Measurements from ENCODE around the gene TIMM50. TPM values are rescaled to one million over a fixed set of nuclear protein-coding genes. Genes with fewer than 3 reads are reported as not detected.

TIMM50 gene
- total RNA-seq, 1 experiment from 2014 or later = 97.2 TPM

- Histone ChIP-seq H3K27ac (ENCODE audit: low read length) (no peak within 1 kb of the TSS), H2AFZ (ENCODE audit: low read length) (peak within 1 kb of the TSS; percentile 98), H3K9ac (ENCODE audit: low read length) (no peak within 1 kb of the TSS), H3K9me2 (replicated peaks; ENCODE audit: low read length) (no peaks in the 10 kb centered on the region), H3K4me1 (ENCODE audit: insufficient read depth, low read length) (peaks cover 7% of the 10 kb centered on the region), H3K79me2 (ENCODE audit: low read length) (no peaks in the 10 kb centered on the region), H3K9me3 (ENCODE audit: low read length) (no peaks in the 10 kb centered on the region), H3K27me3 (ENCODE audit: low read length) (no peaks in the 10 kb centered on the region), H3K36me3 (ENCODE audit: low read depth, low read length) (no peaks in the 10 kb centered on the region), H4K20me1 (ENCODE audit: low read length) (no peaks in the 10 kb centered on the region), H3K4me3 (ENCODE audit: low read length) (peak within 1 kb of the TSS; percentile 63), H3K4me2 (ENCODE audit: low read length) (peak within 1 kb of the TSS; percentile 95), H3F3A (ENCODE audit: low read length, unreplicated experiment) (no peaks in the 10 kb centered on the region)
- ATAC-seq (no peak), DNase-seq (no peak)
- CTCF ChIA-PET = interaction anchor here (0.5 to 0.7 kb wide), 3 partner anchors 13 to 41 kb away, joined by 3 to 5 read pairs (median 4); partner anchors contain the start of gene EID2
- POLR2A ChIA-PET (ENCODE audit: unreplicated experiment) = no interaction called here
- TF ChIP-seq EZH2 (IDR thresholded peaks at IDR 0.05; ENCODE audit: low read length, unreplicated experiment) (no peak), CTCF (conservative IDR thresholded peaks at IDR 0.05; ENCODE audit: low read depth, low read length) (no peak), EZH2phosphoT487 (IDR thresholded peaks at IDR 0.05; ENCODE audit: borderline replicate concordance, low read length) (no peak)
- intact Hi-C loops (cut with micrococcal nuclease) = loop anchor here (5.0 kb wide), 1 partner anchor 33 kb away; the partner anchor contains the start of gene EID2B
- BruUV-seq (replicated peaks) = no TSS peak
Measured at GRCh38 chr19:39498798-39499642, 18.4 kb downstream of the TIMM50 start, which contains the start of gene DLL3. TSS of gene DLL3 (plus strand) at chr19:39498947. CDS start at chr19:39498975, 28 bp downstream.

- Histone ChIP-seq H3K27ac (ENCODE audit: low read length) (no peak overlapping the region), H3K27me3 (ENCODE audit: low read length) (no peaks in the 10 kb centered on the region), H3K4me1 (ENCODE audit: insufficient read depth, low read length) (peaks cover 7% of the 10 kb centered on the region), H3K9ac (ENCODE audit: low read length) (no peak overlapping the region), H3K4me3 (ENCODE audit: low read length) (no peak overlapping the region), H3K9me3 (ENCODE audit: low read length) (no peaks in the 10 kb centered on the region), H2AFZ (ENCODE audit: low read length) (no peak overlapping the region), H3K9me2 (replicated peaks; ENCODE audit: low read length) (no peaks in the 10 kb centered on the region), H3K4me2 (ENCODE audit: low read length) (no peak overlapping the region), H3K79me2 (ENCODE audit: low read length) (no peaks in the 10 kb centered on the region), H3K36me3 (ENCODE audit: low read depth, low read length) (no peaks in the 10 kb centered on the region), H4K20me1 (ENCODE audit: low read length) (no peaks in the 10 kb centered on the region), H3F3A (ENCODE audit: low read length, unreplicated experiment) (no peaks in the 10 kb centered on the region)
- TF ChIP-seq CTCF (conservative IDR thresholded peaks at IDR 0.05; ENCODE audit: low read depth, low read length) (no peak), EZH2 (IDR thresholded peaks at IDR 0.05; ENCODE audit: low read length, unreplicated experiment) (no peak), EZH2phosphoT487 (IDR thresholded peaks at IDR 0.05; ENCODE audit: borderline replicate concordance, low read length) (no peak)
- ChIA-PET POLR2A (ENCODE audit: unreplicated experiment) (no interaction called here), CTCF (no interaction called here)
- ATAC-seq (no peak), DNase-seq (no peak)
- intact Hi-C loops (cut with micrococcal nuclease) = loop anchor here (5.0 kb wide), 1 partner anchor 32 kb away; the partner anchor contains the start of gene EID2B
- no TSS peak for BruUV-seq (replicated peaks)
Measured at GRCh38 chr19:39499932-39500331, 19.3 kb downstream of the TIMM50 start.

GRCh38 chr19:39500543-39500942 is 19.9 kb downstream of the TIMM50 start:
- Histone ChIP-seq H4K20me1 (ENCODE audit: low read length) (no peaks in the 10 kb centered on the region), H2AFZ (ENCODE audit: low read length) (no peak overlapping the region), H3K36me3 (ENCODE audit: low read depth, low read length) (no peaks in the 10 kb centered on the region), H3K4me1 (ENCODE audit: insufficient read depth, low read length) (peaks cover 7% of the 10 kb centered on the region), H3K79me2 (ENCODE audit: low read length) (no peaks in the 10 kb centered on the region), H3K9me2 (replicated peaks; ENCODE audit: low read length) (no peaks in the 10 kb centered on the region), H3K27ac (ENCODE audit: low read length) (no peak overlapping the region), H3F3A (ENCODE audit: low read length, unreplicated experiment) (no peaks in the 10 kb centered on the region), H3K27me3 (ENCODE audit: low read length) (no peaks in the 10 kb centered on the region), H3K4me3 (ENCODE audit: low read length) (no peak overlapping the region), H3K4me2 (ENCODE audit: low read length) (no peak overlapping the region), H3K9ac (ENCODE audit: low read length) (no peak overlapping the region), H3K9me3 (ENCODE audit: low read length) (no peaks in the 10 kb centered on the region)
- CTCF ChIA-PET = no interaction called here
- intact Hi-C loops (cut with micrococcal nuclease) = no loop called here
- DNase-seq = no peak
- no peak for TF ChIP-seq CTCF (conservative IDR thresholded peaks at IDR 0.05; ENCODE audit: low read depth, low read length)
- no peak for TF ChIP-seq EZH2 (IDR thresholded peaks at IDR 0.05; ENCODE audit: low read length, unreplicated experiment)
- no peak for TF ChIP-seq EZH2phosphoT487 (IDR thresholded peaks at IDR 0.05; ENCODE audit: borderline replicate concordance, low read length)
- no TSS peak for BruUV-seq (replicated peaks)
- POLR2A ChIA-PET (ENCODE audit: unreplicated experiment) = no interaction called here
- ATAC-seq = no peak
